Breast epithelium (tissue), 4 donors: ENCODE results near the gene CCDC70. TPM values are rescaled to one million over a fixed set of nuclear protein-coding genes. Genes with fewer than 3 reads are reported as not detected.

Experiments used
- DNase-seq, 2 donors: peaks; one replicate each; pipeline ENCODE4 v3.0.0-alpha.2; 2019; ENCODE audit warnings: low spot score in 2 of 2
- H3K27ac ChIP-seq, 2 donors: fragments of 200-600 bp; sonication (generic) in 1 of 2; one replicate each; pipeline ENCODE4 v1.5.1; 2016 to 2019; ENCODE audit warnings: mild to moderate bottlenecking in 1 of 2
- H3K27me3 ChIP-seq, 2 donors: fragments of 200-600 bp; sonication (generic) in 1 of 2; one replicate each; pipeline versions ENCODE4 v1.5.1 to v1.6.0; 2017 to 2019; ENCODE audit warnings: control low read depth in 1 of 2, mild to moderate bottlenecking in 1 of 2
- H3K36me3 ChIP-seq: fragments of 200-600 bp; one replicate; pipeline ENCODE4 v1.5.1; 2019
- H3K4me1 ChIP-seq, 2 donors: fragments of 200-600 bp; sonication (generic); one replicate each; pipeline ENCODE4 v1.5.1; 2016 to 2019; ENCODE audit warnings: control low read depth in 1 of 2
- H3K4me3 ChIP-seq, 3 donors: fragments of 200-600 bp; sonication (generic); 1 replicate in 2 of 3; 2 replicates in 1 of 3; pipeline ENCODE4 v1.5.1; 2016 to 2019; ENCODE audit warnings: mild to moderate bottlenecking in 3 of 3, moderate library complexity in 2 of 3
- H3K9me3 ChIP-seq, 2 donors: fragments of 200-600 bp; sonication (generic) in 1 of 2; one replicate each; pipeline ENCODE4 v1.5.1; 2016 to 2019; ENCODE audit warnings: control low read depth in 1 of 2
- CTCF ChIP-seq, 3 donors: fragments of 450-650 bp; IDR thresholded peaks; one replicate each; pipeline ENCODE4 v1.5.1; 2016 to 2017; ENCODE audit warnings: antibody characterized with exemption in 3 of 3, mild to moderate bottlenecking in 3 of 3, moderate library complexity in 3 of 3
- POLR2A ChIP-seq: fragments of 450-650 bp; IDR thresholded peaks from one replicate; pipeline ENCODE4 v1.6.1; 2016; ENCODE audit warnings: antibody characterized with exemption, mild to moderate bottlenecking, moderate library complexity
- POLR2AphosphoS5 ChIP-seq, 3 donors: sonication (generic); formaldehyde crosslinking; IDR thresholded peaks; one replicate each; pipeline ENCODE4 v1.6.1; 2017; ENCODE audit warnings: antibody characterized with exemption in 3 of 3
- intact Hi-C: fragments of 100-400 bp; cut with DNase I; formaldehyde crosslinking; loops from one replicate; pipeline ENCODE4 v1.15.1; 2023; ENCODE audit warnings: low total_unique reads
- total RNA-seq, 3 donors: library from RNA; depleted of rRNA; stranded (reverse); fragments of >200 nt; gene quantifications; one replicate each; pipeline ENCODE4 v1.1.0, GENCODE V29; 2016

The CCDC70 gene
- total RNA-seq, 3 donors from 2014 or later: not detected

GRCh38 chr13:51913421-51914136, 51.8 kb downstream of the CCDC70 start:
- H3K4me3 ChIP-seq: no peak overlapping the region
- H3K36me3 ChIP-seq: no peaks in the 10 kb centered on the region
- H3K9me3 ChIP-seq: no peaks in the 10 kb centered on the region
- no peak overlapping the region for H3K27ac ChIP-seq
- H3K27me3 ChIP-seq: no peaks in the 10 kb centered on the region
- intact Hi-C loops: no loop called here
- no peaks in the 10 kb centered on the region for H3K4me1 ChIP-seq
- DNase-seq: no peak
- no peak for TF ChIP-seq CTCF (IDR thresholded peaks at IDR 0.05)
- TF ChIP-seq POLR2AphosphoS5 (IDR thresholded peaks at IDR 0.05): no peak
- TF ChIP-seq POLR2A: no peak

GRCh38 chr13:51914137-51914493, 52.3 kb downstream of the CCDC70 start:
- Histone ChIP-seq H3K27ac (no peak overlapping the region), H3K36me3 (no peaks in the 10 kb centered on the region), H3K4me3 (no peak overlapping the region), H3K27me3 (no peaks in the 10 kb centered on the region), H3K9me3 (no peaks in the 10 kb centered on the region), H3K4me1 (no peaks in the 10 kb centered on the region)
- TF ChIP-seq POLR2AphosphoS5 (IDR thresholded peaks at IDR 0.05): no peak
- no peak for TF ChIP-seq CTCF (IDR thresholded peaks at IDR 0.05)
- no peak for TF ChIP-seq POLR2A
- no peak for DNase-seq
- intact Hi-C loops: no loop called here

Other genes with a start within 250 kb of the CCDC70 start
- 10 to 100 TPM; 16.2 to 35.7 (median 16.4) TPM for gene DHRS12, start 57.8 kb upstream of the CCDC70 start, total RNA-seq
- gene TMEM272, start 16.8 kb upstream of the CCDC70 start, total RNA-seq: under 1 TPM in 2 of 3 donors, not detected in 1; under 0.01 to 0.16 TPM
- gene ATP7B, start 149.5 kb downstream of the CCDC70 start, total RNA-seq: 1 to 10 TPM; 6.9 to 9.2 (median 7.2) TPM
- 10 to 100 TPM; 25.6 to 29.0 (median 28.1) TPM for gene ALG11, start 150.4 kb downstream of the CCDC70 start, total RNA-seq
- 10 to 100 TPM; 17.3 to 22.2 (median 20.3) TPM for gene UTP14C, start 162.7 kb downstream of the CCDC70 start, total RNA-seq